ENCODE measurements around the gene OLR1.

DNA sequence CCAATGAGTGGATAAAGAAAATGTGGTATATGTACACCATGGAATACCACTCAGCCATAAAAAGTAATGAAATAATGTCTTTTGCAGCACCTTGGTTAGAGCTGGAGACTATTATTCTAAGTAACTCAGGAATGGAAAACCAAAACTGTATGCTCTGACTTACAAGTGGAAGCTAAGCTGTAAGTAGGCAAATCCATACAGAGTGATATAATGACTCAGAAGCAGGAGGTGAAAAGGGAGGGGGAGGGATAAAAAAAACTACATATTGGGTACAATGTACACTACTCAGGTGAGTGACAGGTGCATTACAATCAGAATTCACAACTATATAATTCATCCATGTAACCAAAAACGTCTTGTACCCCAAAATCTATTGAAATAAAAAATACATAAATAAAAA lies 58.0 kb downstream of the OLR1 start:
- TF ChIP-seq, protein P1, sequence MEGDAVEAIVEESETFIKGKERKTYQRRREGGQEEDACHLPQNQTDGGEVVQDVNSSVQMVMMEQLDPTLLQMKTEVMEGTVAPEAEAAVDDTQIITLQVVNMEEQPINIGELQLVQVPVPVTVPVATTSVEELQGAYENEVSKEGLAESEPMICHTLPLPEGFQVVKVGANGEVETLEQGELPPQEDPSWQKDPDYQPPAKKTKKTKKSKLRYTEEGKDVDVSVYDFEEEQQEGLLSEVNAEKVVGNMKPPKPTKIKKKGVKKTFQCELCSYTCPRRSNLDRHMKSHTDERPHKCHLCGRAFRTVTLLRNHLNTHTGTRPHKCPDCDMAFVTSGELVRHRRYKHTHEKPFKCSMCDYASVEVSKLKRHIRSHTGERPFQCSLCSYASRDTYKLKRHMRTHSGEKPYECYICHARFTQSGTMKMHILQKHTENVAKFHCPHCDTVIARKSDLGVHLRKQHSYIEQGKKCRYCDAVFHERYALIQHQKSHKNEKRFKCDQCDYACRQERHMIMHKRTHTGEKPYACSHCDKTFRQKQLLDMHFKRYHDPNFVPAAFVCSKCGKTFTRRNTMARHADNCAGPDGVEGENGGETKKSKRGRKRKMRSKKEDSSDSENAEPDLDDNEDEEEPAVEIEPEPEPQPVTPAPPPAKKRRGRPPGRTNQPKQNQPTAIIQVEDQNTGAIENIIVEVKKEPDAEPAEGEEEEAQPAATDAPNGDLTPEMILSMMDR (IDR thresholded peaks at IDR 0.05): no peak
- TF ChIP-seq POLR2A (IDR thresholded peaks at IDR 0.05): no peak
